ENCODE measurements around the gene GBF1. TPM values are rescaled to one million over a fixed set of nuclear protein-coding genes. Genes with fewer than 3 reads are reported as not detected.

The GBF1 gene
- total and polyA plus RNA-seq, 2 of the 13 experiments (the other 11 are each of a cell fraction or from before 2014, with no cell fraction given): 17.1 to 21.9 TPM

GRCh38 chr10:102422545-102423129 is 177.3 kb downstream of the GBF1 start (continued):
- TF ChIP-seq, protein P1, sequence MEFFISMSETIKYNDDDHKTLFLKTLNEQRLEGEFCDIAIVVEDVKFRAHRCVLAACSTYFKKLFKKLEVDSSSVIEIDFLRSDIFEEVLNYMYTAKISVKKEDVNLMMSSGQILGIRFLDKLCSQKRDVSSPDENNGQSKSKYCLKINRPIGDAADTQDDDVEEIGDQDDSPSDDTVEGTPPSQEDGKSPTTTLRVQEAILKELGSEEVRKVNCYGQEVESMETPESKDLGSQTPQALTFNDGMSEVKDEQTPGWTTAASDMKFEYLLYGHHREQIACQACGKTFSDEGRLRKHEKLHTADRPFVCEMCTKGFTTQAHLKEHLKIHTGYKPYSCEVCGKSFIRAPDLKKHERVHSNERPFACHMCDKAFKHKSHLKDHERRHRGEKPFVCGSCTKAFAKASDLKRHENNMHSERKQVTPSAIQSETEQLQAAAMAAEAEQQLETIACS (CRISPR knock-in tag; IDR thresholded peaks at IDR 0.05): peak; percentile 80
- TF ChIP-seq FOSL1 (CRISPR knock-in tag; IDR thresholded peaks at IDR 0.05; ENCODE audit: borderline replicate concordance): no peak
- no peak for TF ChIP-seq GFI1 (CRISPR knock-in tag; IDR thresholded peaks at IDR 0.05; ENCODE audit: borderline replicate concordance)
- peak; percentile 87; the same call in 1 of the 2 replicates for TF ChIP-seq ATF6 (CRISPR knock-in tag; conservative IDR thresholded peaks at IDR 0.05)
- peak; percentile 79; the same call in 1 of the 2 replicates for TF ChIP-seq ZNF670 (CRISPR knock-in tag; IDR thresholded peaks at IDR 0.05; ENCODE audit: borderline replicate concordance)
- TF ChIP-seq ZNF468 (CRISPR knock-in tag; IDR thresholded peaks at IDR 0.05): no peak
- no peak for TF ChIP-seq JUNB (CRISPR knock-in tag; IDR thresholded peaks at IDR 0.05; ENCODE audit: borderline replicate concordance)
- TF ChIP-seq ZNF224 (CRISPR knock-in tag; IDR thresholded peaks at IDR 0.05): no peak
- TF ChIP-seq KDM2A (CRISPR knock-in tag; IDR thresholded peaks at IDR 0.05; ENCODE audit: borderline replicate concordance, low read depth): peak; percentile 98
- TF ChIP-seq KDM1A (CRISPR knock-in tag; IDR thresholded peaks at IDR 0.05): 0 out of 2 replicates have a peak, but pooled peaks have one; percentile 49
- TF ChIP-seq REL (CRISPR knock-in tag; conservative IDR thresholded peaks at IDR 0.05): 0 out of 2 replicates have a peak, but pooled peaks have one; percentile 58
- no peak for TF ChIP-seq SP1 (IDR thresholded peaks at IDR 0.05)
- TF ChIP-seq SP1 (CRISPR knock-in tag; IDR thresholded peaks at IDR 0.05): peak; percentile 66
- TF ChIP-seq SMAD9 (CRISPR knock-in tag; IDR thresholded peaks at IDR 0.05): no peak
- TF ChIP-seq MZF1 (CRISPR knock-in tag; IDR thresholded peaks at IDR 0.05; ENCODE audit: borderline replicate concordance): 0 out of 2 replicates have a peak, but pooled peaks have one; percentile 51
- no peak for TF ChIP-seq RNF219 (CRISPR knock-in tag; IDR thresholded peaks at IDR 0.05)
- no peak for TF ChIP-seq ELF4 (CRISPR knock-in tag; IDR thresholded peaks at IDR 0.05; ENCODE audit: borderline replicate concordance)
- TF ChIP-seq, protein P2, sequence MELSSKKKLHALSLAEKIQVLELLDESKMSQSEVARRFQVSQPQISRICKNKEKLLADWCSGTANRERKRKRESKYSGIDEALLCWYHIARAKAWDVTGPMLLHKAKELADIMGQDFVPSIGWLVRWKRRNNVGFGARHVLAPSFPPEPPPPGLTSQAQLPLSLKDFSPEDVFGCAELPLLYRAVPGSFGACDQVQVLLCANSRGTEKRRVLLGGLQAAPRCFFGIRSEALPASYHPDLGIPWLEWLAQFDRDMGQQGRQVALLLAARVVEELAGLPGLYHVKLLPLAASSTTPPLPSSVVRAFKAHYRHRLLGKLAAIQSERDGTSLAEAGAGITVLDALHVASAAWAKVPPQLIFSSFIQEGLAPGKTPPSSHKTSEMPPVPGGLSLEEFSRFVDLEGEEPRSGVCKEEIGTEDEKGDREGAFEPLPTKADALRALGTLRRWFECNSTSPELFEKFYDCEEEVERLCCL (CRISPR knock-in tag; IDR thresholded peaks at IDR 0.05; ENCODE audit: borderline replicate concordance): peak; percentile 77; the same call in 1 of the 2 replicates
- no peak for TF ChIP-seq SRSF4 (IDR thresholded peaks at IDR 0.05; ENCODE audit: low read depth, low read length, poor library complexity, severe bottlenecking)
- TF ChIP-seq RFX5 (IDR thresholded peaks at IDR 0.05; ENCODE audit: low read depth, low read length): no peak
- peak; percentile 91 for TF ChIP-seq CBX5 (CRISPR knock-in tag; IDR thresholded peaks at IDR 0.05; ENCODE audit: borderline replicate concordance)
- no peak for TF ChIP-seq HNRNPH1 (optimal IDR thresholded peaks at IDR 0.05; ENCODE audit: low read depth, low read length)
- TF ChIP-seq BATF2 (CRISPR knock-in tag; IDR thresholded peaks at IDR 0.05): no peak
